Choroid plexus epithelial cell (primary cell): ENCODE results near the gene SPINK4.

Experiments used
- DNase-seq: peaks from one replicate; pipeline ENCODE4 v3.0.0-alpha.2; 2010; ENCODE audit warnings: low read depth
- H3K4me3 ChIP-seq: 2 replicates; pipeline ENCODE4 v1.5.1; 2011; ENCODE audit warnings: low read depth, mild to moderate bottlenecking, control low read depth, low read length, moderate library complexity
- TF ChIP-seq, protein P1 (sequence below): conservative IDR thresholded peaks from 2 replicates; pipeline ENCODE4 v1.5.1; 2011; ENCODE audit warnings: low read depth, mild to moderate bottlenecking, control low read depth, inconsistent platforms, low read length, moderate library complexity

Gene SPINK4

DNA sequence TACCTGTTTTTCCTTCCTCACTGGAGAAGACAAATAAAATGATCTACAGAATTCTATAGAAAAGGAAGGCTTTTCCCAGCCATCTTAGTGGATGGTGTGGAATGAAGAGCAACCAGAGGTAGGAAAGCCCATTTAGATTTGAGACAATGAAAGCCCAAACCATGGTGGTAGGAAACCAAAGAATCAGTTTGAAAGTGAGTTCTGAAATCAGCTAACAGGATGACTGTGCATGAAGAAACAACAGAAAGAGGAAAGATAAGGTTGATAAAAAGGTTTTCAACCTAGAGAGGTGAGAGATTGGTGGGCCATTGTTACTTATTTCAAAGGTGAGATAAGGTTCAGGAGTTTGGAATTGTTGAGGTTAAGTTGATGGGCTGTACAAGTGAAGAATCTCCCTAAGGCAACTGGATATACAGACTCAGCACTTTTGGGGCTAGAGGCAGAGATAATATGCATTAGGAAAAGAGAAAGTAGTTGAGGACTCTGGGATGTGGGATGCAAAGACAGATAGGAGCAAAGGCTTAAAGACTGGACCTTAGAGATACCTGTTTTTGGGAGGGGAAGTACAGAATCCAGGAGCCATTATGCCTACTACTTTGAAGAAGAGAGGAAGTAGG, 27.3 kb downstream of the SPINK4 start:
- TF ChIP-seq, protein P1, sequence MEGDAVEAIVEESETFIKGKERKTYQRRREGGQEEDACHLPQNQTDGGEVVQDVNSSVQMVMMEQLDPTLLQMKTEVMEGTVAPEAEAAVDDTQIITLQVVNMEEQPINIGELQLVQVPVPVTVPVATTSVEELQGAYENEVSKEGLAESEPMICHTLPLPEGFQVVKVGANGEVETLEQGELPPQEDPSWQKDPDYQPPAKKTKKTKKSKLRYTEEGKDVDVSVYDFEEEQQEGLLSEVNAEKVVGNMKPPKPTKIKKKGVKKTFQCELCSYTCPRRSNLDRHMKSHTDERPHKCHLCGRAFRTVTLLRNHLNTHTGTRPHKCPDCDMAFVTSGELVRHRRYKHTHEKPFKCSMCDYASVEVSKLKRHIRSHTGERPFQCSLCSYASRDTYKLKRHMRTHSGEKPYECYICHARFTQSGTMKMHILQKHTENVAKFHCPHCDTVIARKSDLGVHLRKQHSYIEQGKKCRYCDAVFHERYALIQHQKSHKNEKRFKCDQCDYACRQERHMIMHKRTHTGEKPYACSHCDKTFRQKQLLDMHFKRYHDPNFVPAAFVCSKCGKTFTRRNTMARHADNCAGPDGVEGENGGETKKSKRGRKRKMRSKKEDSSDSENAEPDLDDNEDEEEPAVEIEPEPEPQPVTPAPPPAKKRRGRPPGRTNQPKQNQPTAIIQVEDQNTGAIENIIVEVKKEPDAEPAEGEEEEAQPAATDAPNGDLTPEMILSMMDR: no peak
- DNase-seq: no peak
- H3K4me3 ChIP-seq: no peak overlapping the region

DNA sequence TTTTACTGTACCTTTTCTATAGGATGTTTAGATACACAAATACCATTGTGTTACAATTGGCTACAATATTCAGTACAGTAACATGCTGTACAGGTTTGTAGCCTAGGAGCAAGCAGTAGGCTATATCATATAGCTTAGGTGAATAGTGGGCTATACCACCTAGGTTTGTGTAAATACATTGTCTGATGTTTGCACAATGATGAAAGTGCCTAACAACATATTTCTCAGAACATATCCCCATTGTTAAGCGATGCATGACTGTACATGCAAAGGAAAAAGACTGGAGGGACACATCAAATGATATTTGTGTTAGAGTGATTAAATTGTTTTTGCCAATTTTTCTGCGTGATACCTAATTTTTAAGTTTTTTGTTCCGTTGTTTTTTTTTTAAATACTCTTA, 30.2 kb downstream of the SPINK4 start:
- TF ChIP-seq, protein P1: no peak
- no peak for DNase-seq
- no peak overlapping the region for H3K4me3 ChIP-seq

DNA sequence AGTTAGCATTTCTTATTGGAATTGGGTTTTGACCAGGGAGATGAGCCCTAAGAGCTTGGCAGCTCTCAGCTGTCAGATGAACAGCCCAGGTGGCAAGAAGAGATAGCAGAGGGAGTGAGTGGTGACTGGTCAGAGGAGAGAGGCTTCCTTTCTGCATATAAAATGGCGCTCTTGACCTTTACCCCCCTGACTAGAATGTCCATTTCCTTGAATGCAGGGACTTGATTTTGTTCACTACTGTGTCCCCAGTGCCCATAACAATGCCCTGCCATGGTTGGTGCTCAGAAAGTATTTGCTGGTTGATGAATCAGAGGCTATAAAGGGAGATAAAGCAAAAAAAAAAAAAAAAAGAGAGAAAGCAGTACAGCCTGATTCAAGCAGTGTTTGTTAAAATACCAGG, 32.1 kb downstream of the SPINK4 start:
- DNase-seq: no peak
- no peak overlapping the region for H3K4me3 ChIP-seq
- TF ChIP-seq, protein P1: no peak

DNA sequence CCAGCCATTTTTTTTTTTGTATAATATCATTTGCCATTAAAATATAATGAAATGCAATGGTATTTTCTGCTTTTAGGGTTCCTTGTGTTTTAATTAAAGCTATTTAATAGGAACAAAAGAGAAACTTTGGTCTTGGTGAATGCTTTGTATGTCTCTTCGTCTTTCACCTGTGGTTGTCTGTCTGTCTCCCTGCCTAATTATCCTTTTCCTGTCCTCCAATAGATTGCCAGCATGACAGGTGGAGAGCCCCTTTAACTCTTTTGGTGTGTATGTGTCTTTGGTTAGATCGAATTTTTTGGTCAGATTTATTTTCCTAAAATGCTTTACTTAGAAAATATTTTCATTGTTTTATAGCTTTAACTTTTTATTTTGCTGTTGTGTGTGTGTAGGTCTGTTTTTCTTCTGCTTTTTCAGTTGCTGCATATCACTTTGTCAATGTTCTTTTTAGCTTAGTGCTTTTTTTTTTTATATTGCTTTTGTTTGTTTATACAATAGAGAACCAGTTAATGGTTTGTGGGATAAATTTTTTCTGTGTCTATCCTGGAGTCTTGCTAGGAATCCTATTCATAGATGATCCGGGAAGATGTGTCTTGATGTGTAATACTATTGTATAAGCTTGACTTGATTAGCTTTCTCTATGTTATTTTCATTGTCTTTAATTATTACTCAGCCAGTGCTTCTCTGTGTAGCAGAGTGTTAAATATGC, 33.5 kb downstream of the SPINK4 start:
- no peak overlapping the region for H3K4me3 ChIP-seq
- TF ChIP-seq, protein P1: no peak
- no peak for DNase-seq

DNA sequence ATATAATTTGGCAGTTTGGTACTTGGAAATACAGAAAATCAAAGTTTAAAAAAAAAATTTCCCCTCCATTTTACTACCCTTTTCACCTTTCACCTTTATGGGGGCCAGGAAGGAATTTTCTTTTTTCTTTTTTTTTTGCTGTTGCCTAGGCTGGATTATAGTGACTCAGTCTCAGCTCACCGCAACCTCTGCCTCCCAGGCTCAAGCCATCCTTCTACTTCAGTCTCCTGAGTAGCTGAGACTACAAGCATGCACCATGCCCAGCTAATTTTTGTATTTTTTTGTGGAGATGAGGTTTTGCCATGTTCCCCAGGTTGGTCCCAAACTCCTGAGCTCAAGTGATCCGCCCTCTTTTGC, 34.0 kb downstream of the SPINK4 start:
- H3K4me3 ChIP-seq: no peak overlapping the region
- DNase-seq: peak; percentile 27
- TF ChIP-seq, protein P1: no peak

DNA sequence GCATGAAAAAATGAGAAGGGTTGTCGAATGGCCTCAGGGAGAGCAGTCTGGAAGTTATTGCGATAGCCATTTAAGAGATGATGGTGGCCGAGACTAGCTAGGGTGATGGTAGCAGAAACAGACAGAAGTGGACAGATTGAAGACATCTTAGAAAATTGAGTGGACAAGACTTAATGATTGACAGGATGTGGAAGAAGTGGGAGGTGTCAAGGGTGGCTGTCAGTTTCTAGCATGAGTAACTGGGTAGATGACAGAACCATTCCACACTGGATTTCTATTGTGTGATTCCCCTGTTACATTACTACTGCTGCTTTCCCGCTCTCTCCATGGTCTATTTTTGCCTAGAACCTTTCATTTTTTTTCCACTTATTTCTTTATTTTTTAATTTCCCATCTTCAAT, 37.5 kb downstream of the SPINK4 start:
- H3K4me3 ChIP-seq: no peak overlapping the region
- TF ChIP-seq, protein P1: no peak
- no peak for DNase-seq

DNA sequence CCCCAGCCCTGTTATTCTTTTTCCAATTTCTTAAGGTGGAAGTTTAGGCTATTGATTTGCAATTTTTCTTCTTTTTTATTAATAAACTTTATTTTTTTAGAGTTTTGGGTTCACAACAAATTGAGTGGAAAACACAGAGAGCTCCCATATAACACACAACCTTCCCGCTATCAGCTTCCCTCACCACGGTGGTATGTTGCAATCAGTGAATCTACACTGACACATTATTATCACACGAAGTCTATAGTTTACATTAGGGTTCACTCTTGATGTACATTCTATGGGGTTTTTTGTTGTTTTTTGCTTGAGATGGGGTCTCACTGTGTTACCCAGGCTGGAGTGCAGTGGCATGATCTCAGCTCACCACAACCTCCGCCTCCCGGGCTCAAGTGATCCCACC, 45.5 kb downstream of the SPINK4 start:
- no peak for DNase-seq
- H3K4me3 ChIP-seq: no peak overlapping the region
- TF ChIP-seq, protein P1: no peak
